ENCODE results near the gene UBE2L3.
"Not testable (repeated sequence)": the region's sequence is repeated elsewhere in the genome, so short reads cannot be mapped to it uniquely, and the experiment has no call there.

UBE2L3 gene
- long read RNA-seq, transcript UBE2L3-201 (4 exons, 3,028 nt): major isoform, 353 of 375 reads
- long read RNA-seq, partial matches to known transcripts: 8 of 375 reads
- long read RNA-seq, other reads (novel, unspliced or antisense): 10 of 375 reads

DNA sequence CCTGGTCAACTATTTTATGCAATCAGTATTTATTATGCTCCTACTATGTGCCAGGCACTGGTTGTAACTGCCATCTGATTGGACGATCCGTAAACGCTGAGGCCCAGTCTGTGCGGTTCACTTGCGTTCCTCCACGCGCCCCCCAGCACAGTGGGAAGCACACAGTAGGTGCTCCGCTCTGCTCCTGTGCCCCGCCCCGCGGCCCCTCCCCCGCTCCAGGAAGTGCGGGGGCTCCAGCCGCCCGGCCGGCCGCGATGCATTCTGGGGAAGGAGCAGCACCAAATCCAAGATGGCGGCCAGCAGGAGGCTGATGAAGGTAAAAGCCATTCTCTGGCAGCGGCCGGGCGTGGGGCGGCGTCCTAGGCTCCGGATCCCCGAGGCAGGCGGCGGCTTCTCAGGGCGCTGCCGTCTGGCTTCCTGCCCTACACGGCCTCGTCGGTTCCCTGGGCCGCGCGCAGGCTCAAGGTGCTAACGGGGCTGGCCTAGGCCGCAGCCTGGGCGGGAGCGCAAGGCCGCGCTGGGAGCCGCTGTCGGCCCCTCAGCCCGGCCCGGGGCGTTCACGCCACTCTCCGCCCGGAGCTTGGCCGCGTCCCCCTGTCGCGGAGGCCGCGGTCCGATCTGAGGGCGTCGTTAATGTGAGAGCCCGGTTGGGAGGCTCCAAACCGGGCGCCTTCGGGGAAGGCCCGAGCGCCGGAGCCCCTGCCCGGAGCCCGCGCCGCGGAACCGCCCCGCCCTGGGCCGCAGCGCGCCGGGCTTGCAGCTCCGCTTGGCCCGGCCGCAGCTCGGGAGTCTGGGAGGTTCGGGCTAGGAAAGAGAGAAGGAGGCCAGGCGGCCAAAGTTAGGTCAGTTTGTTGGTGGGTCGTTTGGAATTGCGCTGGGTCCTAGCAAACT lies at the start of gene UBE2L3:
TSS of gene UBE2L3 (plus strand) at position 259 of the 891 bp plus-strand sequence. CDS start at position 290, 31 bp downstream.
- TF ChIP-seq REST (IDR thresholded peaks at IDR 0.05; ENCODE audit: insufficient replicate concordance, low read depth) (peak; percentile 53), POLR2AphosphoS5 (IDR thresholded peaks at IDR 0.05; ENCODE audit: low read depth) (peak; percentile 75; the same call in 1 of the 2 replicates), SPI1 (IDR thresholded peaks at IDR 0.05; ENCODE audit: borderline replicate concordance, low read depth) (peak; percentile 2; the same call in 1 of the 2 replicates)
- TF ChIP-seq, protein P1, sequence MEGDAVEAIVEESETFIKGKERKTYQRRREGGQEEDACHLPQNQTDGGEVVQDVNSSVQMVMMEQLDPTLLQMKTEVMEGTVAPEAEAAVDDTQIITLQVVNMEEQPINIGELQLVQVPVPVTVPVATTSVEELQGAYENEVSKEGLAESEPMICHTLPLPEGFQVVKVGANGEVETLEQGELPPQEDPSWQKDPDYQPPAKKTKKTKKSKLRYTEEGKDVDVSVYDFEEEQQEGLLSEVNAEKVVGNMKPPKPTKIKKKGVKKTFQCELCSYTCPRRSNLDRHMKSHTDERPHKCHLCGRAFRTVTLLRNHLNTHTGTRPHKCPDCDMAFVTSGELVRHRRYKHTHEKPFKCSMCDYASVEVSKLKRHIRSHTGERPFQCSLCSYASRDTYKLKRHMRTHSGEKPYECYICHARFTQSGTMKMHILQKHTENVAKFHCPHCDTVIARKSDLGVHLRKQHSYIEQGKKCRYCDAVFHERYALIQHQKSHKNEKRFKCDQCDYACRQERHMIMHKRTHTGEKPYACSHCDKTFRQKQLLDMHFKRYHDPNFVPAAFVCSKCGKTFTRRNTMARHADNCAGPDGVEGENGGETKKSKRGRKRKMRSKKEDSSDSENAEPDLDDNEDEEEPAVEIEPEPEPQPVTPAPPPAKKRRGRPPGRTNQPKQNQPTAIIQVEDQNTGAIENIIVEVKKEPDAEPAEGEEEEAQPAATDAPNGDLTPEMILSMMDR (IDR thresholded peaks at IDR 0.05; ENCODE audit: insufficient read depth, low read length): no peak
- no peaks in the 10 kb centered on the region for H3K27me3 ChIP-seq (ENCODE audit: insufficient read depth, poor library complexity, severe bottlenecking)
- H3K4me3 ChIP-seq (replicated peaks; ENCODE audit: insufficient read depth, low read length): peak within 1 kb of the TSS; percentile 59
- peak within 1 kb of the TSS; percentile 93 for H3K27ac ChIP-seq (replicated peaks)
- DNase-seq (ENCODE audit: low read depth in 1 of 2, low spot score in 1 of 2): peak; percentile 67 to 80

DNA sequence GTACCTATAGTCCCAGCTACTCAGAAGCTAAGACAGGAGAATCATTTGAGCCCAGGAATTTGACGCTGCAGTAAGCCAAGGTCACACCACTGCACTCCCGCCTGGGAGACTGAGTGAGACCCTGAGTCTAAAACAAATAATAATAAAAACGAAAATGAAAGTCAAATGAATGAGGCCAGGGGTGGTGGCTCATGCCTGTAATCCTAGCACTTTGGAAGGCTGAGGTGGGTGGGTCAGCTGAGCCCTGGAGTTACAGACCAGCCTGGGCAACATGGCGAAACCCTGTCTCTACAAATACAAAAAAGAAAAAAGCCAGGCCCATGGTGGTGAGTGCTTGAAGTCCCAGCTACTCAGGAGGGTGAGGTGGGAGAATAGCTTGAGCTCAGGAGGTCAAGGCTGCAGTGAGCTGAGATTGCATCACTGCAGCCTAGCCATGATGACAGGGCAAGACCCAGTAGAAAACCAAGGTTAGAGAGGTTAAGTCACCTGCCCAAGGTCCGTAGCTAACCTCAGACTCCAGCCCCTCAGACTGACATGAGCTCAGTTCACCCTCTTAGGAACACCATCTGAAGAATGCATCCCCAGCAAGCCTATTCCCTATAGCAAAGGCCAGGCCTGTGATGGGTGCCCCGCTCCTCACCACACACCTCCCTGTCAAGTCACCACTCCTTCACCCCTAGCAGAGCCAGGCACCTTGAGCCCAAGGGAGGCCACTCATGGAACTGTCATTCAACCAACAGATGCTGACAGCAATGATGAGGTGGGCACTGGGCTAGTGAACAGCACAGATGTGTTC lies 40.6 kb upstream of the UBE2L3 start:
- H3K27me3 ChIP-seq (ENCODE audit: insufficient read depth, poor library complexity, severe bottlenecking); DNase-seq (ENCODE audit: low read depth in 1 of 2, low spot score in 1 of 2); H3K27ac ChIP-seq (replicated peaks); H3K4me3 ChIP-seq (replicated peaks; ENCODE audit: insufficient read depth, low read length): not testable (repeated sequence)

DNA sequence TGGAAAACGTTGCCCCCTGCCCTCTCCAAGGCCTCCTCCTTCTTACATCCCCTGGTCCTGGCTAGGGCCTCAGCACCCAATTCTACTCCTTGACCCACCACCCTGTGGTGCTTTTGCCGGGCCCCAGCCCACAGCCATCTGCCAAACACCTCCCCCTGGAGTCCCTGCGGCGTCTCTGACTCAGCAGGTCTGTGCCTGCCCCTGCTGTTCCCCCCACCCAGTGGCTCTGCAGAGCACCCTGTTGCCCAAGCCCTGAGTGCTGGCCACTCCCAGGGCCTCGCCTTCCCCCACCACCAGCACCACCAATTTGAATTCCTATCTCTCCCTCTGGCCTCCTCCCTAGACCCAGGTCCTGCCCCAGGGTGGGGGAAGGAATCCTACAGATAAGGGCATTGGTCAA lies 36.0 kb upstream of the UBE2L3 start:
- not testable (repeated sequence) for H3K27ac ChIP-seq (replicated peaks); H3K27me3 ChIP-seq (ENCODE audit: insufficient read depth, poor library complexity, severe bottlenecking); DNase-seq (ENCODE audit: low read depth in 1 of 2, low spot score in 1 of 2); H3K4me3 ChIP-seq (replicated peaks; ENCODE audit: insufficient read depth, low read length)

- not testable (repeated sequence) for DNase-seq (ENCODE audit: low read depth in 1 of 2, low spot score in 1 of 2); H3K27ac ChIP-seq (replicated peaks); H3K27me3 ChIP-seq (ENCODE audit: insufficient read depth, poor library complexity, severe bottlenecking); H3K4me3 ChIP-seq (replicated peaks; ENCODE audit: insufficient read depth, low read length)
Measured at GRCh38 chr22:21532863-21533648, 34.5 kb upstream of the UBE2L3 start.

DNA sequence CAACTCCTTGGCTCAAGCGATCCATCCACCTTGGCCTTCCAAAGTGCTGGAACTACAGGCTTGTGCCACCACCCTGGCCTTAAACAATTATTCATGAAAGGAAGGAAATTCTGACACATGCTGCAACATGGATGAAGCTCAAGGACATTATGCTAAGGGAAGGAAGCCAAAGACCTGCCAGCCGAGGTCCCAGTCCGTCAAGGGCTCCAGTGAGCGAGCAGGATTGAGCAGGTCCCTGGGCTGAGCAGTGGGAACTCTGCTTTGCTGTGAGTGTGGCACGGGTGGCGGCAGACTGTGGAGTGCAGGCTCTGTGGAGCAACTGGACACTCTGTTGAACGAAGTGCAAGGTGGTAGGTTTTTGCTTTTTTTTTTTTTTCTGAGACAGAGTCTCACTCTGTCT lies 27.7 kb upstream of the UBE2L3 start:
- not testable (repeated sequence) for H3K27ac ChIP-seq (replicated peaks); DNase-seq (ENCODE audit: low read depth in 1 of 2, low spot score in 1 of 2); H3K4me3 ChIP-seq (replicated peaks; ENCODE audit: insufficient read depth, low read length); H3K27me3 ChIP-seq (ENCODE audit: insufficient read depth, poor library complexity, severe bottlenecking)

GRCh38 chr22:21544432-21545322 lies 22.8 kb upstream of the UBE2L3 start:
- not testable (repeated sequence) for H3K27me3 ChIP-seq (ENCODE audit: insufficient read depth, poor library complexity, severe bottlenecking); H3K27ac ChIP-seq (replicated peaks); H3K4me3 ChIP-seq (replicated peaks; ENCODE audit: insufficient read depth, low read length); DNase-seq (ENCODE audit: low read depth in 1 of 2, low spot score in 1 of 2)

- not testable (repeated sequence) for H3K4me3 ChIP-seq (replicated peaks; ENCODE audit: insufficient read depth, low read length); H3K27me3 ChIP-seq (ENCODE audit: insufficient read depth, poor library complexity, severe bottlenecking); H3K27ac ChIP-seq (replicated peaks); DNase-seq (ENCODE audit: low read depth in 1 of 2, low spot score in 1 of 2)
Measured at GRCh38 chr22:21549558-21549957, 18.0 kb upstream of the UBE2L3 start.

DNA sequence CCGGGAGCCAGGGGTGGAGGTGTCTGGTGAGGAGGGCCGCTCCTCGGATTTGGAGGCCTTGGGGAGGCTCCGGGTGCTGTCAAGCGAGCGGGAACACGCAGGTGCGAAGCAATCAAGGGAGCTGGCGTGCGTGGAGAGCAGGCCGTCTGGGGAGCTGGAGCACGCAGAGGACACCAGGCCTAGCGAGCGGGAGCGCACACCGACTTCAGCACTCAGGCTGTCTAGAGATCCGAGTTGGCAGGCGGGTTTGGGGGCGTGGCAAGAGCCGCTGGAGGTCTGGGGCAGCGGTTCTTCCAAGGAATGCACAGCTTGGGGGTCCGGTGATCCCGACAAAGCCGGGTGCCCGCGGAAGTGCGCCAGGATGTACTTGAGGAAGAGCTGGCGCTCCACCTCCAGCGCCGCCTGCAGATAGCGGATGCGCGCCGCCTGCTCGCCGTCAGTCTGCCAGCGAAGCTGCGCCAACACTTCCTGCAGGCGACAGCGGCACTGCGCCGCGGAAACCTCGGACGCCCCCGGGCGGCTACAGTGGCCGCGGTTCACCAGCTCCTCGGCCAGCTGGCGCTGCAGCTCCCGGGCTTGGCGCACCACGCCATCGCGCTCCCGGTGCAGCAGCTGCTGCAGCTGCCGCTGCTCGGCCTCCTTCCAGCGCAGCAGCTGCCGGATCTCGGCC lies 17.4 kb upstream of the UBE2L3 start:
- H3K27me3 ChIP-seq (ENCODE audit: insufficient read depth, poor library complexity, severe bottlenecking); H3K4me3 ChIP-seq (replicated peaks; ENCODE audit: insufficient read depth, low read length); H3K27ac ChIP-seq (replicated peaks); DNase-seq (ENCODE audit: low read depth in 1 of 2, low spot score in 1 of 2): not testable (repeated sequence)

DNA sequence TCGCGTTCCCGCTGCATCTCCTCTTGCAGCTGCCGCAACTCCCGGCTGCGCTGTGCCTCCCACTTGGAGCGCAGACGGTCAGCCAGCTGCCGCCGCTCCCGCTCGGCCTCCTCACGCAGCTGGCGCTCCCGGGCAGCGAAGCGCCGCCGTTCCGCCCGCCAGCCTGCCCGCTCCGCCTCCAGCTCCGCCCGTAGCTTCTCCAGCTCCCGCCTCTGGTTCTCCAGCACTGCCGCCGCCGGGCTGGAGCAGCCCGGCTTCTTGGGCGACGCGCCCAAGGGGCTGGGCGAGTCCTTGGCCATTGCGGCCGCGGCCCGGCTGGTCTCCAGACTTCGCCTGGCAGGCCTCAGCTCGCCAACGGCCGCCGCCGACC lies 16.9 kb upstream of the UBE2L3 start:
- H3K27ac ChIP-seq (replicated peaks); DNase-seq (ENCODE audit: low read depth in 1 of 2, low spot score in 1 of 2); H3K27me3 ChIP-seq (ENCODE audit: insufficient read depth, poor library complexity, severe bottlenecking); H3K4me3 ChIP-seq (replicated peaks; ENCODE audit: insufficient read depth, low read length): not testable (repeated sequence)
